ENCODE data around the gene LCNL1.

LCNL1 gene

GRCh38 chr9:136943291-136944211 lies 39.2 kb upstream of the LCNL1 start:
- Mint-ChIP-seq H3K27ac (ENCODE audit: low read depth) (peak overlapping the region; percentile 64), H3K4me3 (peak overlapping the region; percentile 80), H3K4me1 (peaks cover 12% of the 10 kb centered on the region), H3K9me3 (no peaks in the 10 kb centered on the region), H3K36me3 (ENCODE audit: insufficient read depth) (peaks cover 39% of the 10 kb centered on the region), H3K27me3 (no peaks in the 10 kb centered on the region)
- ATAC-seq (replicated peaks; ENCODE audit: extremely low read depth, poor library complexity, severe bottlenecking) (peak; percentile 12), DNase-seq (ENCODE audit: low spot score in 2 of 2) (no peak)

- H3K4me1 Mint-ChIP-seq = peaks cover 12% of the 10 kb centered on the region
- H3K36me3 Mint-ChIP-seq (ENCODE audit: insufficient read depth) = peaks cover 39% of the 10 kb centered on the region
- H3K27me3 Mint-ChIP-seq = no peaks in the 10 kb centered on the region
- ATAC-seq (replicated peaks; ENCODE audit: extremely low read depth, poor library complexity, severe bottlenecking) (peak; percentile 37), DNase-seq (ENCODE audit: low spot score in 2 of 2) (no peak)
- peak overlapping the region; percentile 80 for H3K4me3 Mint-ChIP-seq
- peak overlapping the region; percentile 64 for H3K27ac Mint-ChIP-seq (ENCODE audit: low read depth)
- no peaks in the 10 kb centered on the region for H3K9me3 Mint-ChIP-seq
Measured at GRCh38 chr9:136944212-136944518, 38.6 kb upstream of the LCNL1 start.

DNA sequence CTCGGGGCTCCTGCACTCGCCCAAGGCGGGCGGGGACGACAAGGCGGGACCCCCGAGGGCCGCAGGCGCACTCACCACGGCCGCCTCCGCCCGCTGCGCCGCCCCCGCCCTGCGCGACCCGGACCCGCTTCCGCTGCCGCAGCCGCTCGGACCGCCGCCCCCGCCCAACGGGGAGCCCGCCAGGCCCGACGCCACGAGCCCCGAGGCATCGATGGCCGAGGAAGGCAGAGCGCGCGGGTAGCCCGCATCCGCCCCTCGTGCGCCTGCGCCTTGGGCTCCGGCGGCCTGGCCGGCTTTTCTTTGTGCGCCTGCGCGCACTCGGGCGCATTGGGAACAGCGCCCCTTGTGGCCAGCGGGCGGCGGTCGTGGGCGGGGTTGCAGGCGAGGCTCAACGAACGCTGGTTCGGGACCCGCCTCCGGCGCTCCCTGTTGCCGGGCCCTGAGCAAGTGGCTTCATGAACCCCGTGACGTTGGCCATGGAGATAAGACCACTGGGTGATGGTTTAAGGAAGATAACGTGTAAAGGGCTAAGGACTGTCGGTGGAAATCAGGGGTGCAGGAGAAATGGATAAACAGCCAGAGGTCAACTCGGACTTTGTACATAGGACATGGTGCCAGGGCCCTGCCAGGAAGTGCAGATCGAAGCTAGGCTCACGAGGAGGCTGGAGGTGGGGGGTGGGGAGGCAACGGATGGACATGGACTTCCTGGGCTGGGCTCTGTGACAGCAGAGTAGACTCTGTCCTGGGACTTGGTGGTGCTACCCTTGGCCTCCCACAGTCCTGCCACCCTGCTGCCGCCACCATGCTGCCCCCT lies 38.1 kb upstream of the LCNL1 start, which contains the start of the genes C8G and FBXW5:
Gene C8G, plus strand, starts transcription at position 725 of the 814 bp plus-strand sequence. Its CDS starts 78 bp downstream, at position 803.
Gene FBXW5, minus strand, starts transcription at position 220 of the 814 bp plus-strand sequence. CDS start 655 bp downstream, outside the sequence.
- Mint-ChIP-seq H3K27ac (ENCODE audit: low read depth) (peak within 1 kb of the TSS; percentile 89), H3K27me3 (no peaks in the 10 kb centered on the region), H3K4me3 (peak within 1 kb of the TSS; percentile 80), H3K9me3 (no peaks in the 10 kb centered on the region), H3K4me1 (peaks cover 7% of the 10 kb centered on the region), H3K36me3 (ENCODE audit: insufficient read depth) (peaks cover 38% of the 10 kb centered on the region)
- DNase-seq (ENCODE audit: low spot score in 2 of 2) = peak; percentile 91 to 92
- ATAC-seq (replicated peaks; ENCODE audit: extremely low read depth, poor library complexity, severe bottlenecking) = peak; percentile 78

DNA sequence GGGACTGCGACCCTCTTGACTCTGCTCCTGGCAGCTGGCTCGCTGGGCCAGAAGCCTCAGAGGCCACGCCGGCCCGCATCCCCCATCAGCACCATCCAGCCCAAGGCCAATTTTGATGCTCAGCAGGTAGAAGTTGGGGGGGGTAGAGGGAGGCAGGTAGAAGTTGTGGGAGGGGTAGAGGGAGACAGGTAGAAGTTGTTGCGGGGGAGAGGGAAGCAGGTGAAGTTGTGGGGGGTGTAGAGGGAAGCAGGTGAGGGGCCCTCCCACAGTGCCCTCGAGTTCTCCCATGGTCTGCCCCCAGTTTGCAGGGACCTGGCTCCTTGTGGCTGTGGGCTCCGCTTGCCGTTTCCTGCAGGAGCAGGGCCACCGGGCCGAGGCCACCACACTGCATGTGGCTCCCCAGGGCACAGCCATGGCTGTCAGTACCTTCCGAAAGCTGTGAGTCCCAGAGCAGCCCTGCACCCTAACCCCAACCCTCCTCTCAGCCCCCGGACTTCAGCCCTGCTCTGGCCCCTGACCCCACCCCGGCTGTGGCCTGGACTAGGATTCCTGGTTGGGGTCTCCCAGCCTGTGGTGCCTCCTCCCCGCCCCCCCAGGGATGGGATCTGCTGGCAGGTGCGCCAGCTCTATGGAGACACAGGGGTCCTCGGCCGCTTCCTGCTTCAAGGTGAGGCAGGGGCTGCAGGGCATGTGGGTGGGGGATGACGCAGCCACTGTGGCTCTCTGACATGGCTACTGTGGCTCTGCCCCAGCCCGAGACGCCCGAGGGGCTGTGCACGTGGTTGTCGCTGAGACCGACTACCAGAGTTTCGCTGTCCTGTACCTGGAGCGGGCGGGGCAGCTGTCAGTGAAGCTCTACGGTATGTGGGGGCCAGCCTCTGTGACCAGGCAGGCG lies 37.2 kb upstream of the LCNL1 start:
- H3K9me3 Mint-ChIP-seq = no peaks in the 10 kb centered on the region
- H3K4me1 Mint-ChIP-seq = peaks cover 14% of the 10 kb centered on the region
- H3K27ac Mint-ChIP-seq (ENCODE audit: low read depth) = peak overlapping the region; percentile 89
- no peaks in the 10 kb centered on the region for H3K27me3 Mint-ChIP-seq
- H3K4me3 Mint-ChIP-seq = peak overlapping the region; percentile 80
- DNase-seq (ENCODE audit: low spot score in 2 of 2) (no peak), ATAC-seq (replicated peaks; ENCODE audit: extremely low read depth, poor library complexity, severe bottlenecking) (no peak)
- peaks cover 36% of the 10 kb centered on the region for H3K36me3 Mint-ChIP-seq (ENCODE audit: insufficient read depth)

- Mint-ChIP-seq H3K27me3 (no peaks in the 10 kb centered on the region), H3K27ac (ENCODE audit: low read depth) (no peak overlapping the region), H3K9me3 (no peaks in the 10 kb centered on the region), H3K4me3 (no peak overlapping the region), H3K36me3 (ENCODE audit: insufficient read depth) (peaks cover 31% of the 10 kb centered on the region), H3K4me1 (peaks cover 14% of the 10 kb centered on the region)
- ATAC-seq (replicated peaks; ENCODE audit: extremely low read depth, poor library complexity, severe bottlenecking) = no peak
- no peak for DNase-seq (ENCODE audit: low spot score in 2 of 2)
Measured at GRCh38 chr9:136946228-136947027, 36.4 kb upstream of the LCNL1 start.

GRCh38 chr9:136947028-136947891 lies 35.5 kb upstream of the LCNL1 start:
- ATAC-seq (replicated peaks; ENCODE audit: extremely low read depth, poor library complexity, severe bottlenecking) = no peak
- H3K9me3 Mint-ChIP-seq = no peaks in the 10 kb centered on the region
- H3K4me1 Mint-ChIP-seq = peaks cover 14% of the 10 kb centered on the region
- peak overlapping the region; percentile 18 for H3K4me3 Mint-ChIP-seq
- H3K27me3 Mint-ChIP-seq = no peaks in the 10 kb centered on the region
- DNase-seq (ENCODE audit: low spot score in 2 of 2) = no peak
- H3K27ac Mint-ChIP-seq (ENCODE audit: low read depth) = no peak overlapping the region
- peaks cover 28% of the 10 kb centered on the region for H3K36me3 Mint-ChIP-seq (ENCODE audit: insufficient read depth)

DNA sequence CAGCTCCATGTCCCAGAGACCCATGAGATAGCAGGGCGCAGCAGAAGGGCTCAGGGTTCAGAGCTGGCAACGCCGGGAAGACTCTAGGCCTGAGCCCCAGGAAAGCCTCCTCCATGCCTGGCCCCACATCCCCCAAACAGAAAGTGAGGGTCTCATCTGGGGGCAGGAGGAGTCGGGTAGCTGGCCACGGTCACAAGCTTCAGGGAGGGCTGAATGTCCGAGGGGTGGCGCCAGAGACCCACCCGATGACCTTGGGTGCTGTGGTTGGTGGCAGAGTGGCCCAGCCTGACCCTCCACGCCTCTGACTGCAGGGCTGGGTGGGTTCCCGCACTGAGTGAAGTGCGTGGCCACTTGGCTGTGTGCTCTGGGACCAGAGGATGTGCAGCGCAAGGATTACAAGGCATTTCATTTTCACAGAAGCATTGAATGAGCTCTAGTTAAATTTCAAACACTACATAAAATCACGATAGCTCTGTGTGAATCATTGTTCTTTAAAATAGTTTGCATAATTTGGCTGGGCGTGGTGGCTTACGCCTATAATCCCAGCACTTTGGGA lies 34.8 kb upstream of the LCNL1 start:
- Mint-ChIP-seq H3K4me3 (peak overlapping the region; percentile 83), H3K9me3 (no peaks in the 10 kb centered on the region), H3K27ac (ENCODE audit: low read depth) (no peak overlapping the region), H3K4me1 (peaks cover 14% of the 10 kb centered on the region), H3K36me3 (ENCODE audit: insufficient read depth) (peaks cover 25% of the 10 kb centered on the region), H3K27me3 (no peaks in the 10 kb centered on the region)
- DNase-seq (ENCODE audit: low spot score in 2 of 2) (no peak), ATAC-seq (replicated peaks; ENCODE audit: extremely low read depth, poor library complexity, severe bottlenecking) (no peak)

DNA sequence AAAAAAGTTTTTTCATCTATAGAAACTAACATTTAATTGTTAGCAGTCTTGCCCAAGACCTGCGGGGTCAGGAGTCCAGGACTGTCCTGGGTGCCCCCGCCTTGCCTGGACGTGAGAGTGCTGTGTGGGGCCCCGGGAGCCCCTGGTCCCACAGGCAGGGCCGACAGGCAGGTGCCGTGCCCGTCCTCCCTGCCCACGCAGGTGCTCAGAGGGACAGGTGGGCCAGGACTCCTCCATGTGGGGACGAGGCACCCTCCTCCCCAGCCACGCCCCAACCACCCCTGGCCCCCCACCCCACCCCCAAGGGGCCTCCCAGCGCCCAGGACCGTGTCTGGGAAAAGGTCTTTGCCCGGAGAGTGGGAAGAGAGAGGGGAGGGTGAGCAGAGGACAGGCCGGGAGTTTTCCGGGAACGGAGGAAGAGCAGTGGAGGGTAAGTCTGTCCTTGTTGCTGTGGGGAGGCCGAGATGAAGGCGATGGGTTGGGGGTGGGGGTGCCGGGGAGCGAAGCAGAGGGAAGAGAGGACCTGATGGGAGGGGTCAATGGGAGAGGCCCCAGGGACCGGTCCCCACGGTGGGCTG lies 33.5 kb upstream of the LCNL1 start:
- H3K36me3 Mint-ChIP-seq (ENCODE audit: insufficient read depth) = peaks cover 18% of the 10 kb centered on the region
- peaks cover 14% of the 10 kb centered on the region for H3K4me1 Mint-ChIP-seq
- no peaks in the 10 kb centered on the region for H3K9me3 Mint-ChIP-seq
- H3K27ac Mint-ChIP-seq (ENCODE audit: low read depth) = peak overlapping the region; percentile 78
- H3K4me3 Mint-ChIP-seq = peak overlapping the region; percentile 83
- no peaks in the 10 kb centered on the region for H3K27me3 Mint-ChIP-seq
- no peak for ATAC-seq (replicated peaks; ENCODE audit: extremely low read depth, poor library complexity, severe bottlenecking)
- no peak for DNase-seq (ENCODE audit: low spot score in 2 of 2)

- DNase-seq (ENCODE audit: low spot score in 2 of 2) (peak; percentile 95 to 97), ATAC-seq (replicated peaks; ENCODE audit: extremely low read depth, poor library complexity, severe bottlenecking) (peak; percentile 97)
- H3K4me3 Mint-ChIP-seq = peak overlapping the region; percentile 83
- no peaks in the 10 kb centered on the region for H3K9me3 Mint-ChIP-seq
- H3K4me1 Mint-ChIP-seq = peaks cover 14% of the 10 kb centered on the region
- H3K36me3 Mint-ChIP-seq (ENCODE audit: insufficient read depth) = peaks cover 13% of the 10 kb centered on the region
- H3K27me3 Mint-ChIP-seq = no peaks in the 10 kb centered on the region
- H3K27ac Mint-ChIP-seq (ENCODE audit: low read depth) = peak overlapping the region; percentile 78
Measured at GRCh38 chr9:136949817-136950655, 32.8 kb upstream of the LCNL1 start.
